Inferior parietal cortex (tissue), 1 donor: ENCODE data around the gene RPL37A.

ENCODE experiments used
- DNase-seq: peaks from one replicate; pipeline ENCODE4 v3.0.0-alpha.2; 2016; ENCODE audit errors: extremely low spot score

Gene RPL37A

DNA sequence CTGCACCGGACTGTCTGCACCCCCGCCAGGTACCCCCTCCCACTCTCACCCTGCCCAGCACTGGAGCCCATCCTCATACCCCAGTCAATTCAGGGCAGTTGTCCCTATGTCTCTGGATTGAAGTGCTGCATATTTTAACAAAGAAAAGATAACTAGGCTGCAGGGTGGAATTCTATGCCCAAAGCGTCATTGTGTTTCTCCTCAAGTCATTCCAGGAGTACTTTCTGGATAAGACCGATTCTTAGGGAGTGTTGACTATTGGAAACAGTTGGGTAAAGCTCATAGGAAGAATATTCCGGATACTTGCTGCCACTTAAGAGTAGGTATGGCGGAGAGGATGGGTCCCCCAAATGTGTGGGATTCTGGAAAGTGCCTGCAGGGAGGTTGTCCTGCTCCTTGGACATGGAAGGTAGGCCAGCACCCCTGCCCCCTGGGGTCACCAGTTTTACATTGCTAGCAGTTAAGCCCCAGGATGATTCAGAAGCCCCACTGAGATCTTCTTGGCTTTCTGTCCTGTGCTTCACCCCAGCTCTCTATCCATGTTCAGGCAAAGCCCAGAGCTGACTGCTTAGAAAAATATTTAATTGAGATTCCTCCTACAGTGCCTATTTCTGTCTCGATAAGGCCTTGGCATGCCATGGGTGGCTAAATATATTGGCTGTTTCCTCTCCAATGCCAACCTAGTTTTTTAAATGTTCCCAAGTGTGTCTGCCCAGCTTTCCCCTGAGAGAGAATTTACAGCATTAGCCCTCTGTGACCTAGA lies 48.2 kb downstream of the RPL37A start:
- DNase-seq, result no peak

DNA sequence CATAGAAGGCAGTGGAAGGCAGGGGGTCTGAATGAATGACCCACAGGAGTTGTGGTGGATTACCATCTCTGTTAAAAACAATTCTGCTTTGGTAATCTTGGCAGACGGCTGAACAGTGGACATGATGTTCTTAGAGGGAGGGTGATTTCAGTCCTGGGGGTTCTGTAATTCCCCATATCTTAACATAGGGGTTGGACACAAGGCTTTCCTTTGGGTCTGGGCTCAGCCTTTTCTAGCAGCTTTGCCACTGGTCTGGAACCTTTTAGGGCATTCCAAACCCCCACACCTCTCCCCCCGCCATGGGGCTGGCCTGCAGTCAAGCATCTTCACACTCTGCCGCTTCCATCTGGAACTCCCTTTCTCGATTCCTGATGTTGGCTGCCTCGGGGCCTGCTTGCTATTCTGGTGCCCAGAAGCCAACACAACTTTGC lies 50.3 kb downstream of the RPL37A start:
- DNase-seq, result no peak

DNA sequence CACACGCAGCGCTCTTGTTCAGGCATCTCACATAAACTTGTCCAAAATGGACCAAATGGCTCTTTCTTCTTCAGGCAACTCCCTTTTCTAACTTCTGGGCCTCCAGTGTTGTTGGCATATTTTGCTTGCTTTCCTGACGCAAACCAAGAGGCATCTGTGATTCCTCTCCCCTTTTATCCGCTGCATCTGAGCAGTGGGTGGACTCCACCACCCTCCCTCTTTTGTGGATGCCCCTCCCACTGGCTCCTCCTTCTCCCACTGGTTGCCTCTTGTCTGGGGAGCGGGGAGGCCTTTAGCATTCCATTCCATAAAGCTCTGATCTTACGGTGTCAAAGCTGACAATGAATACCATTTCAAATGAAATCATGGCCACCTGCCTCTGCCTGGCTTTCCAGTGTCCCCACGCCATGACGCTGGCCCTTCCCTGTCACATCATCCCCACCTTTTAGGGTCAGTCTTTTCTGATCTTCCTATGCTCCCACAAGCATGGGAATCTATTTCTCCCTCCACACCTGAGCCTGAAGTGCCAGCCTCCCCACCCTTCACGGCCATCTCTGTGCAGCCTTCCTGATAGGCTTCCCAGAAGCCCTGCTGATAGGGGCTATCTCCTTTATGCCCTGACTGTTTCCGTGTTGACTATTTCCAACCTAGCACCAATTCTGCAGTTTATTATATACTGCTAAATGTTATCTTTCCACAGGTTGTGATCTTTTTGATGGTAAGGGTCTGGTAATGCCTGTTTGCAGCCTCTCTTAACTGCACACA lies 51.5 kb downstream of the RPL37A start:
- no peak for DNase-seq

DNA sequence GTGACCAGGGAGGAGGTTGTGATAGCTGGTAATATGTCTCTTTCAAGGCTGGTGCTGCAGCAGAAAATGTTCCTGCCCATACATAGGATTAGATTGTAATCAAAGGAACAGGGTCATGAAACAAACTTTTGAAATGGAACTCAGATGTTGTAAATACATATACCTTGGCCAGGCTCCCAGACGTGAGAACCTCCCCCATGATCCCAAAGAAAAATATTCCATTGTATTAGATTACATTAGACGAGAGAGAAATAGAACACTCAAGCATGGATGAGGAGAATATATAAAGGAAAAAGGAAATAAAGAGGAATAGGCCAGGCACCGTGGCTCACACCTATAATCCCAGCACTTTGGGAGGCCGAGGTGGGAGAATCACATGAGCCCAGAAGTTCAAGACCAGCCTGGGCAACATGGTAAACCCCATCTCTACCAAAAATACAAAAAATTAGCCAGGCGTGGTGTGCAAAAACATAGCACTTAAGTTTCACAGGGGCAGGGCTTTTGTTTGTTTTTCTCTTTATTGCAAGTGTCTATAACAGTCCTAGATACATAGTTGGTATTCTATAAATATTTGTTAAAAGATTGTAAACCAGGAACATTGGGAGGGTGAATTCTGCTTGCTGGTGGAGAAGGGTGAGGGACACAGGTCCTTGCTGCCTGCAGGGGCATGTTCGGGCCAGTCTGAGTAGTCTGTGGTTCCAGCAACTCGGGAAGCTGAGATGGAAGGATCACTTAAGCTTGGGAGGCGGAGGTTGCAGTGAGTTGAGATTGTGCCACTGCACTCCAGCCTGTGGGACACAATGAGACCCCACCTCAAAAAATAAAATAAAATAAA lies 52.8 kb downstream of the RPL37A start:
- no peak for DNase-seq

DNA sequence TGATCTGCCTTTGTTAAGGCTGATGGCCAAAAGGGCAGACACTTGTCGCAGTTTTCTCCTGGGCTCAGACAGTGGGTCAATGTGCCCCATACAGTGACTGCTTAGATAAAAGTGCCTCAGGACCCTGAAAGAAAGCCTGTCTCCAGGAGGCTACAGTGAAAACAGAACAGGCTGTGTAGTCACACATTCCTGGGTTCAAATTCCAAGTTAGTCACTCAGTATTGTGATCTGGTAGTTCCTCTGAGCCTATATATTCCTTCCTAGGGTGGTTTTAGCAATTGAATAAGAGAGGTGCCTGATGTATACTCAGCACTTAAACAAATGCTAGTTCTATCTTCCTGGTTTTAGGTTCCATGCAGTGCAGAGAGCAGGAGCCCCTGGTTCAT lies 54.4 kb downstream of the RPL37A start:
- DNase-seq, result no peak
